Activated CD4-positive, alpha-beta memory T cell treated with anti-CD3 and anti-CD28 coated beads, Interleukin-2, amount 10 ng/mL, durations not matched to agents 7 days and 5 days (primary cell): ENCODE data around the gene ABCB6. TPM values are rescaled to one million over a fixed set of nuclear protein-coding genes. Genes with fewer than 3 reads are reported as not detected.

ENCODE experiments used
- total RNA-seq, 2 experiments: library from RNA; stranded (reverse); gene quantifications; one replicate each; pipeline ENCODE4 v1.2.3, GENCODE V29; 2021

The ABCB6 gene
- total RNA-seq, 2 experiments from 2014 or later: 15.2 to 17.9 TPM

Other genes with a start within 250 kb of the ABCB6 start
- not detected for gene FEV, start 233.8 kb downstream of the ABCB6 start, total RNA-seq
- not detected for gene CRYBA2, start 225.5 kb downstream of the ABCB6 start, total RNA-seq
- gene CFAP65, start 177.4 kb downstream of the ABCB6 start, total RNA-seq: not detected
- gene IHH, start 158.0 kb downstream of the ABCB6 start, total RNA-seq: not detected
- gene NHEJ1, start 58.1 kb downstream of the ABCB6 start, total RNA-seq: 10 to 100 TPM; 12.0 to 12.2 TPM
- gene SLC23A3, start 48.9 kb downstream of the ABCB6 start, total RNA-seq: 1 to 10 TPM; 2.3 TPM
- 10 to 100 TPM; 68.7 to 72.9 TPM for gene CNPPD1, start 42.0 kb downstream of the ABCB6 start, total RNA-seq
- 100 to 1,000 TPM; 107 to 113 TPM for gene RETREG2, start 40.7 kb downstream of the ABCB6 start, total RNA-seq
- gene ZFAND2B, start 12.2 kb downstream of the ABCB6 start, total RNA-seq: 10 to 100 TPM; 51.4 to 56.7 TPM
- 10 to 100 TPM; 58.9 to 60.7 TPM for gene ATG9A, start 10.7 kb upstream of the ABCB6 start, total RNA-seq
- 100 to 1,000 TPM; 121 to 122 TPM for gene ANKZF1, start 10.8 kb upstream of the ABCB6 start, total RNA-seq
- gene GLB1L, start 26.5 kb upstream of the ABCB6 start, total RNA-seq: 1 to 10 TPM; 6.2 to 7.3 TPM
- 10 to 100 TPM; 41.6 to 42.3 TPM for gene STK16, start 26.5 kb upstream of the ABCB6 start, total RNA-seq
- gene TUBA4B, start 34.3 kb upstream of the ABCB6 start, total RNA-seq: not detected
- gene TUBA4A, start 35.0 kb upstream of the ABCB6 start, total RNA-seq: 100 to 1,000 TPM; 313 to 344 TPM
- 10 to 100 TPM; 57.0 to 59.7 TPM for gene DNAJB2, start 60.4 kb upstream of the ABCB6 start, total RNA-seq
- gene PTPRN, start 90.4 kb upstream of the ABCB6 start, total RNA-seq: under 1 TPM; 0.28 to 0.33 TPM
- not detected for gene RESP18, start 113.8 kb upstream of the ABCB6 start, total RNA-seq
- gene DNPEP, start 169.0 kb upstream of the ABCB6 start, total RNA-seq: 10 to 100 TPM; 40.1 to 44.4 TPM
- not detected for gene DES, start 199.4 kb upstream of the ABCB6 start, total RNA-seq
- gene SPEG, start 215.9 kb upstream of the ABCB6 start, total RNA-seq: 1 to 10 TPM in 1 of 2 experiments, under 1 TPM in 1; 0.20 to 1.1 TPM